ENCODE results near the gene PATJ. TPM values are rescaled to one million over a fixed set of nuclear protein-coding genes. Genes with fewer than 3 reads are reported as not detected.

PATJ gene
- polyA plus RNA-seq, 1 of the 3 experiments (the other 2 are of a cell fraction) = 3.0 TPM

- no peaks in the 10 kb centered on the region for H3K9me3 ChIP-seq
- POLR2A ChIA-PET = no interaction called here
- CTCF ChIA-PET = interaction anchor here (1.3 to 4.3 kb wide), 5 partner anchors 12 to 59 kb away, joined by 3 to 36 read pairs (median 5); no protein-coding TSS in a partner anchor
- H3K27me3 ChIP-seq (ENCODE audit: insufficient read depth) = no peaks in the 10 kb centered on the region
- TF ChIP-seq FOXM1 (IDR thresholded peaks at IDR 0.05; ENCODE audit: low read depth) = no peak
- no peak for TF ChIP-seq MAX (IDR thresholded peaks at IDR 0.05; ENCODE audit: low read depth)
- no peak for TF ChIP-seq YY1 (IDR thresholded peaks at IDR 0.05; ENCODE audit: low read depth)
- no peak for TF ChIP-seq TAF1 (IDR thresholded peaks at IDR 0.05; ENCODE audit: borderline replicate concordance, low read depth, low read length)
- no peak for TF ChIP-seq NFIC (IDR thresholded peaks at IDR 0.05; ENCODE audit: borderline replicate concordance)
- no peak for TF ChIP-seq POLR2AphosphoS5 (IDR thresholded peaks at IDR 0.05; ENCODE audit: low read depth, low read length)
- 52% methylated on average over 5 of the region's 5 CpGs for WGBS (ENCODE audit: low lambda C conversion rate)
- H2AFZ ChIP-seq (ENCODE audit: low read depth) = no peak overlapping the region
- no peak overlapping the region for H3K4me2 ChIP-seq
- H3K9me2 ChIP-seq = no peaks in the 10 kb centered on the region
- no peaks in the 10 kb centered on the region for H3K36me3 ChIP-seq (replicated peaks in 1 of 2; ENCODE audit: control insufficient read depth in 1 of 2, insufficient read depth in 2 of 2, low read length in 1 of 2)
- no peak for DNase-seq
- H3K27ac ChIP-seq (ENCODE audit: low read depth in 2 of 2, low read length in 1 of 2) = no peak overlapping the region
- no peak overlapping the region for H3K4me3 ChIP-seq (ENCODE audit: low read depth in 2 of 2, low read length in 1 of 2)
- H3K4me1 ChIP-seq (ENCODE audit: control insufficient read depth in 1 of 2, insufficient read depth in 2 of 2, low read depth in 1 of 2, low read length in 1 of 2) = no peaks in the 10 kb centered on the region; a peak in 1 of 4 replicates
- H3K79me2 ChIP-seq (ENCODE audit: insufficient read depth) = no peaks in the 10 kb centered on the region
- no peaks in the 10 kb centered on the region for H3F3A ChIP-seq (replicated peaks; ENCODE audit: insufficient read depth)
- no peak overlapping the region for H3K9ac ChIP-seq
- no peaks in the 10 kb centered on the region for H4K20me1 ChIP-seq (ENCODE audit: insufficient read depth)
Measured at GRCh38 chr1:62142496-62142895, 400.2 kb downstream of the PATJ start.

GRCh38 chr1:62144238-62144831 is 402.1 kb downstream of the PATJ start:
- Histone ChIP-seq H3F3A (replicated peaks; ENCODE audit: insufficient read depth) (no peaks in the 10 kb centered on the region), H3K9me3 (no peaks in the 10 kb centered on the region), H2AFZ (ENCODE audit: low read depth) (no peak overlapping the region), H3K27me3 (ENCODE audit: insufficient read depth) (no peaks in the 10 kb centered on the region), H3K4me3 (ENCODE audit: low read depth in 2 of 2, low read length in 1 of 2) (no peak overlapping the region), H3K4me1 (ENCODE audit: control insufficient read depth in 1 of 2, insufficient read depth in 2 of 2, low read depth in 1 of 2, low read length in 1 of 2) (no peaks in the 10 kb centered on the region; a peak in 1 of 4 replicates), H3K36me3 (replicated peaks in 1 of 2; ENCODE audit: control insufficient read depth in 1 of 2, insufficient read depth in 2 of 2, low read length in 1 of 2) (no peaks in the 10 kb centered on the region), H3K9me2 (no peaks in the 10 kb centered on the region), H3K4me2 (no peak overlapping the region), H3K27ac (ENCODE audit: low read depth in 2 of 2, low read length in 1 of 2) (no peak overlapping the region), H3K9ac (no peak overlapping the region), H3K79me2 (ENCODE audit: insufficient read depth) (no peaks in the 10 kb centered on the region), H4K20me1 (ENCODE audit: insufficient read depth) (no peaks in the 10 kb centered on the region)
- WGBS (ENCODE audit: low lambda C conversion rate) = 0% methylated on average over 1 of the region's 1 CpG
- CTCF ChIA-PET = interaction anchor here (0.6 to 4.3 kb wide), 33 partner anchors 9 to 292 kb away, joined by 3 to 36 read pairs (median 4); partner anchors contain the start of gene USP1
- peak; percentile 41 for DNase-seq
- POLR2A ChIA-PET = no interaction called here
- TF ChIP-seq TAF1 (IDR thresholded peaks at IDR 0.05; ENCODE audit: borderline replicate concordance, low read depth, low read length) (no peak), SIN3A (IDR thresholded peaks at IDR 0.05; ENCODE audit: borderline replicate concordance, low read depth, low read length) (no peak), NFIC (IDR thresholded peaks at IDR 0.05; ENCODE audit: borderline replicate concordance) (no peak), MEF2A (IDR thresholded peaks at IDR 0.05; ENCODE audit: borderline replicate concordance, low read depth) (no peak), TEAD4 (IDR thresholded peaks at IDR 0.05; ENCODE audit: borderline replicate concordance, insufficient read depth) (no peak), CTCF (IDR thresholded peaks at IDR 0.05) (peak; percentile 80), JUND (IDR thresholded peaks at IDR 0.05) (no peak), USF1 (IDR thresholded peaks at IDR 0.05; ENCODE audit: borderline replicate concordance, low read depth) (no peak), FOXM1 (IDR thresholded peaks at IDR 0.05; ENCODE audit: low read depth) (no peak), TCF12 (IDR thresholded peaks at IDR 0.05) (no peak), RCOR1 (IDR thresholded peaks at IDR 0.05; ENCODE audit: low read length) (no peak), SMC3 (IDR thresholded peaks at IDR 0.05; ENCODE audit: low read depth, low read length) (peak; percentile 40), RAD21 (IDR thresholded peaks at IDR 0.05; ENCODE audit: low read length) (peak; percentile 69), EZH2phosphoT487 (IDR thresholded peaks at IDR 0.05; ENCODE audit: borderline replicate concordance, low read depth) (no peak), FOXJ3 (CRISPR knock-in tag; IDR thresholded peaks at IDR 0.05) (no peak)

Data from SK-N-SH (cell line).